PC-9 (cell line): Measurements from ENCODE around the gene DGKG.

Source experiments
- CTCF ChIP-seq: fragments of 200-600 bp; sonication (generic); conservative IDR thresholded peaks from 2 replicates; pipeline ENCODE4 v1.6.1; 2017; ENCODE audit warnings: mixed run types, antibody characterized with exemption, mild to moderate bottlenecking, moderate library complexity
- EZH2 ChIP-seq: fragments of 200-600 bp; sonication (generic); IDR thresholded peaks from 2 replicates; pipeline ENCODE4 v1.8.0; 2017; ENCODE audit warnings: antibody characterized with exemption, low read depth

GRCh38 chr3:186166491-186167288 lies 195.3 kb downstream of the DGKG start:
- no peak for TF ChIP-seq CTCF
- TF ChIP-seq EZH2 = no peak
